ENCODE data around the gene APP.
A peak's percentile ranks its signal among the peaks of the same experiment; 100 is the strongest.

The APP gene

GRCh38 chr21:26124421-26124833 lies 46.1 kb downstream of the APP start:
- H3K4me3 ChIP-seq (ENCODE audit: low read depth, low read length): no peak overlapping the region
- peak; percentile 86 for DNase-seq (ENCODE audit: low read depth)
- TF ChIP-seq CTCF (conservative IDR thresholded peaks at IDR 0.05; ENCODE audit: low read depth, low read length): no peak

GRCh38 chr21:26123012-26123411 lies 47.6 kb downstream of the APP start:
- TF ChIP-seq CTCF (conservative IDR thresholded peaks at IDR 0.05; ENCODE audit: low read depth, low read length): no peak
- H3K4me3 ChIP-seq (ENCODE audit: low read depth, low read length): no peak overlapping the region
- no peak for DNase-seq (ENCODE audit: low read depth)

- TF ChIP-seq CTCF (conservative IDR thresholded peaks at IDR 0.05; ENCODE audit: low read depth, low read length): no peak
- peak; percentile 87 for DNase-seq (ENCODE audit: low read depth)
- H3K4me3 ChIP-seq (ENCODE audit: low read depth, low read length): no peak overlapping the region
Observed at GRCh38 chr21:26120828-26121227, 49.7 kb downstream of the APP start.

GRCh38 chr21:26119906-26120305 lies 50.7 kb downstream of the APP start:
- DNase-seq (ENCODE audit: low read depth): no peak
- no peak for TF ChIP-seq CTCF (conservative IDR thresholded peaks at IDR 0.05; ENCODE audit: low read depth, low read length)
- H3K4me3 ChIP-seq (ENCODE audit: low read depth, low read length): no peak overlapping the region

GRCh38 chr21:26118938-26119540 lies 51.5 kb downstream of the APP start:
- H3K4me3 ChIP-seq (ENCODE audit: low read depth, low read length): no peak overlapping the region
- no peak for DNase-seq (ENCODE audit: low read depth)
- no peak for TF ChIP-seq CTCF (conservative IDR thresholded peaks at IDR 0.05; ENCODE audit: low read depth, low read length)

- DNase-seq (ENCODE audit: low read depth): no peak
- no peak for TF ChIP-seq CTCF (conservative IDR thresholded peaks at IDR 0.05; ENCODE audit: low read depth, low read length)
- no peak overlapping the region for H3K4me3 ChIP-seq (ENCODE audit: low read depth, low read length)
Observed at GRCh38 chr21:26117972-26118367, 52.6 kb downstream of the APP start.

- DNase-seq (ENCODE audit: low read depth): no peak
- H3K4me3 ChIP-seq (ENCODE audit: low read depth, low read length): no peak overlapping the region
- TF ChIP-seq CTCF (conservative IDR thresholded peaks at IDR 0.05; ENCODE audit: low read depth, low read length): no peak
Observed at GRCh38 chr21:26117324-26117971, 53.1 kb downstream of the APP start.

Measured in choroid plexus epithelial cell (primary cell).